GM04504 (cell line): ENCODE data around the gene ZDHHC19.
"Not testable (repeated sequence)": the region's sequence is repeated elsewhere in the genome, so short reads cannot be mapped to it uniquely, and the experiment has no call there.

Experiments used
- DNase-seq: peaks from one replicate; pipeline ENCODE4 v3.0.0-alpha.2; 2012; ENCODE audit warnings: low read depth

Gene ZDHHC19

GRCh38 chr3:196203846-196204245, 7.4 kb downstream of the ZDHHC19 start:
- no peak for DNase-seq

- DNase-seq, result peak; percentile 46
Measured at GRCh38 chr3:196202516-196202970, 8.7 kb downstream of the ZDHHC19 start.

DNA sequence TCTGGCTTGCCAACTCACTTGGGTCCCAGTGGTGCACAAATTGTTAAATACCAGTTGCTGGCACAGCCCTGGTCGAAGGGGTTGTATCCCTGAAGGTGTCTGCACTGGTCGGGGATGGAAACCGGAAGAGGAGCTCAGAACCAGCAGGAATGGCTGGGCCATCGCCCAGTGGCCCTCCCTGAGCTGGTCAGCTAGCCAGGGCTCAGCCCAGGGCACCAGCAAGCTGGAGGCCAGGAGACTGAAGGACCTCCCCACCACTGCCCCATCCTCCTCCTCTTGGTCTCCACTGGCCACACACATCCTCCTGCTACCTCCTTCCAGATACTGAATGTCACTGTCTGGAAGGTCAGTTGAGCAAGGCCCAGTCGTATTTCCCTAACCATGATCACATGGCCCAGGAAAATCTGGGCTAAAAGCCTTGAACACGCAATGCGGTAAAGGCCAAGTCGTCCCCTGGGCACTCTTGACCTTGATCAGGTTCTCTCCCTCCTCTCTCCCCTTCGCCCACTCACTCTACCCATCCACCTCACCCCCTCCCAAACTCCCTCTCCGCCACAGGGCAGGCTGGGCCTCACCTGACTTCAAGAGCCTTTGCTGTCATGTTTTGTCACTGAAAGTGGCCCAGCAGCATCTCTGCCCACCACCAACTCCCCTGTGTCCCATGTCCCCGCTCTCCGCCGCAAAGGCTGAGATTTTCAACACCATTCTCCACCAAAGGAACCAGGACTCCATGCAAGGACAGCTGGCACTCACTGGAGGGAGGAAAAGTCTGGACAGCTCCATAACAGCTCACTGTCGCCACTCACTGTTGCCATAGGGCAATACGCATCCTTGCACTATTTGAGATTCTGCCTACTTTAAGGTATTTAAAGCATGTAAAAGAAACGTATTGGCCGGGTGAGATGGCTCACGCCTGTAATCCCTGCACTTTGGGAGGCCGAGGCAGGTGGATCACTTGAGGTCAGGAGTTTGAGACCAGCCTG, 12.1 kb downstream of the ZDHHC19 start:
- DNase-seq, result no peak

DNA sequence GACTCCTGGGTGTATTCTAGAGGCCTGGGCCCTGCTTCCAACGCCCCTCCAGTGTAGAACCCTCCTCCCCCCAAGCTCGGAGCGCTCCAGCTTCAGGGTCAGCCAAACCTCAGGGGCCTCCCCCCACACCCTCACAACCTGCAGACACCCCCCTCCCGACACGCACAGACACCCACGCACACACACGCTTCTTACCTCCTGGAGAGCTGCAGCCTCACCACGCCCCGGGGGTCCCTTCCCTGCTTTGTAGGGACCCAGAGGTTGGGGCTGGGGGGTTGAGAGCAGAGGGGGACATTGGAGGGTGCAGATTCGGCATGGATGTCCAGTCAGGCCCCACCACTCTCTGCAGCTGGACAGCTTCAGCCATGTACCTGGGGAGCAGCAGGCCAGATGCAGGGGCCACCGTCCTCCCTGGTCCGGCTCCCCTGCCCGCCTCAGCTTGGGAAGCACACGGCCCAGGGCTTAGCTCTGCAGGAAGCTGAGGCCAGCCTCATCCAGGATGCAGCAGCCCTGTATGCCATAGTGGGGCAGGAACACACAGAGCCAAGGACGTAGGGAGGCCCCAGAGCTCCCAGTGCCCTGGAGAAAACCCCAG, 13.0 kb downstream of the ZDHHC19 start:
- DNase-seq, result no peak

- DNase-seq, result no peak
Measured at GRCh38 chr3:196197524-196197923, 13.7 kb downstream of the ZDHHC19 start.

- no peak for DNase-seq
Measured at GRCh38 chr3:196195664-196196265, 15.4 kb downstream of the ZDHHC19 start.

DNA sequence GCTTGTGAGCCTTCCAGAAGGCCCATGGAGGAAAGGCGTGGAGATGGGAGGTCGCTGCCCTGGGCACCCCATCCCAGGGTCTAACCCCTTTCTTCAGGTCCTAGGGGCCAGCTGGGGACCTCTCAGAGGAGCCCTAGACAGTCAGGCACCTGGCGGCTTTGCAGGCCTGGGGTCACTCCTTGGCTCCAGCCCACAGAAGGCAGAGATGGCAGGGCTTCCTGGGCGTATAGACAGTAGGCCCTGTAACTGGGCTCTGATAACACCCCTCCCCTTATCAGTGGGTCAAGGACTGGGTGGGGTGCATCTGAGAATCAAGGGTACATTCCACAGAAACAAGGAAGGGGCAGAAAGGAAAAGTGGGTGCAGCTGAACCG, 16.7 kb downstream of the ZDHHC19 start:
- no peak for DNase-seq

GRCh38 chr3:196193736-196194541, 17.3 kb downstream of the ZDHHC19 start:
- DNase-seq, result no peak

DNA sequence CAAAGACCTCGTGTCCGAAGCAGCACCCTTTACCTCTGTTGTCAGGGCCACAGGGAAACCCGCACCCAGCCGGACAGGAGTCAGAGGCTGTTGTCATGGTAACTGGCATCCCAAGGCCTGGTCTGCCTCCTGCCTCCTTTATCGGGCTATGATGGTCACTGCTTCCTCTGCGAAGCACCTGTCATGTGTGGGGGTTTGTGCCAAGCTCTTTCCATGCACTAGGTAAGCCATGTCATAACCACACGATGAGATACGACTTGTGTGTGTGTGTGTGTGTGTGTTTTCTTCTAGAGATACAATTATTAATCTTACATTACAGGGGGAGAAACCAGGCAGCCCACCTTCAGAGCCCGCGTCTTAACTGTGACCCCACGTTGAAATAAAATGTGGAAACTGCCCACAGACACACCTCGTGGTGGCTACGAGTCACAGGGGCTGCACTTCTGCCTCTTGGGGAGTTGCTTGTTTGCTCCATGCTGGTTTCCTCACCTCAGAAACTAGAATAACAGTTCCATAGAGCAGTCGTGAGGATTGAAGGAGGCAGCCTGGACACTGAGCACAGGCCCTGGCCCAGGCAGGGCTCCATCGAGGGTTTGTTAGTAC, 18.0 kb downstream of the ZDHHC19 start:
- no peak for DNase-seq

DNA sequence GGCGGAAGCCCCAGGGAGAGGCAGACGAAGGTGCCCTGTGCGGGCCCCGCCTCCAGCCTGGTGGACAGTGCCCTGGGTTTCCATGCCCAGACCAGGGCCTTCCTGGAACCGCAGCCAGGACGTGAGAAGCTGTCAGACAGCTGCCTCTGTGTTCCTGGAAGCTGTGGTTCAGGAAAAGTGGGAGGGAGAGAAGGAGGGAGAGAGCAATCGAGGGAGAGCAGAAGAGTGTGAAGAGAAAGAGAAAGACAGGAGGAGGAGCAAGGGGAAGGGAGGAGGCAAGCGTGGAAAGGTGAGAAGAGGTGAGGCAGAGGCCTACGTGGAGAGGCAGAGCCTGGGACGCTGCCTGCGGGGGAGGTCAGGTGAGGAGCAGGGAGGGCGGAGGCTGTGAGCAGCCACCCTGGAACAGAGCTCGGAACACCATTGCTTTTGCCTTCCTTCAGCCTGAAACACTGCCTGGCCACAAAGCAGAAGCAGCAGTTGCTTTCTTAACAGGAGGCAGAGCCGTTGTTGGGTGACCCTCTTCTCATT, 18.6 kb downstream of the ZDHHC19 start:
- no peak for DNase-seq

GRCh38 chr3:196192036-196192523, 19.1 kb downstream of the ZDHHC19 start:
- DNase-seq, result no peak

- DNase-seq, result no peak
Measured at GRCh38 chr3:196189566-196190347, 21.4 kb downstream of the ZDHHC19 start.

DNA sequence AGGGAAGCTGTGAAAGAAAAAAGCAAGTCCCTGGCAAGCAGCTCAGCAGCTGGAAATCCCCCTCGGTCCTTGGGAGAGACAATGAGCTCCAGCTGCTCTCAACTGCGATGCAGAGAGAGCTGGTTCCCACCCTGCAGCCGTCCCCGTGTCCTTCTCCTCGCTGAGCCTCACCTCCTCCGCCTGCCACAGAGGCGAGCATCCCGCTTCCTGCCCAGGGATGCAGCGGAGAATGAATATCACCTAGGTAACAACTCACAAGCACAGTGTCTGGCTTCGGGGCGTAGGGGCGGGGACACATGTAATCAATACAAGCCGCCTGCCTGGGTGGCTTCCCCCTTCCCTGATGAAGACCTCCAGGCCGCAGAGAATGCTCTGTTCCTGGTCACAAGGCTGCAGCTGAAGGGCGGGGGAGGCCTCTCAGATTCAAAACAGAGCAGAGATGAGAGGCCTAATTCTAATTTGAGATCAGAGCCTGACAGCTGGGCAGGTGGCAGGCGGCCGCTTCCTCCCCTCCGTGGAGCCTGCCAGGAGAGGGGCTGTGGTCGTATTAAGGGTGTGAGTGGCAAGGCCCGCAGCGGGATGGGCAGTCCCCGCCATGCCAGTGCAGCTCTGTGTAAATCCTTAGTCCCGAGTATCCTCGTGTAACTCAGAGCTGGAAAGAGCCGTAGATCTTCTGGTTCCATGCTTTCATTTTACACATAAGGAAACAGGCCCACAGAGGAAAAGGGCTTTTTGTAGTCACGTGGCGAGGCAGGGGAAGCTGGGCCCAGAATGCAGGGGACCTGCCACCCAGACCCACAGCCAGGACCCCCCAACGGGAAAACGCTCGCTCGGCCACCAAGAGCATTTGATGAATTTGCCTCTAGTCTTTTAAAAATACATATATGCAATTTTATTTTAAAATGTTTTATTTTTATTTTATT, 24.3 kb downstream of the ZDHHC19 start:
- no peak for DNase-seq

DNA sequence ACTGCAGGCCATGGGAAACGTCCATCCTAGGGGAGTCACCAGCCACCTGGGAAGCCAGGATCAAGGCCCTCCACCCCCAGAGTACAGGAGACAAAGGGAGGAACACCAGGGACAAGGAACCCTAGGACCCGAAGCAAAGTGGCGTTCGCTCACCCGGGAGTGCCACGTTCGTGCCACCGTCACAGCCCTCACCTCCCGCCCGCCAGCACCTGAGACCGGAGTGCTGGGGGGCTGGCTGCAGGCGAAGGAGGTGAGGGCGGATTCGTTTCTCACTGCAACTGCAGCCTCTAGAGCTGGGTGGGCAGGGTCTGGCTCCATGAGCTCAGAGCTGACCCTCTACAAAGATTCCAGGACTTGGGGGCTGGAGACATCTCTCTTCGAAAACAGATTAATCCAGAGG, 26.3 kb downstream of the ZDHHC19 start:
- no peak for DNase-seq

DNA sequence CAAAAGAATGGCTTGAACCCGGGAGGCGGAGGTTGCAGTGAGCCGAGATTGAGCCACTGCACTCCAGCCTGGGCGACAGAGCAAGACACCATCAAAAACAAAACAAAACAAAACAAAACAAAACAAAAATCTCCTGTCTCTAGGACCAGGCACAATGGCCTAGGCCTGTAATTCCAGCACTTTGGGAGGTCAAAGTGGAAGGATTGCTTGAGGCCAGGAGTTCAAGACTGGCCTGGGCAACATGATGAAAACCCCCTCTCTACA, 27.1 kb downstream of the ZDHHC19 start:
- not testable (repeated sequence) for DNase-seq

DNA sequence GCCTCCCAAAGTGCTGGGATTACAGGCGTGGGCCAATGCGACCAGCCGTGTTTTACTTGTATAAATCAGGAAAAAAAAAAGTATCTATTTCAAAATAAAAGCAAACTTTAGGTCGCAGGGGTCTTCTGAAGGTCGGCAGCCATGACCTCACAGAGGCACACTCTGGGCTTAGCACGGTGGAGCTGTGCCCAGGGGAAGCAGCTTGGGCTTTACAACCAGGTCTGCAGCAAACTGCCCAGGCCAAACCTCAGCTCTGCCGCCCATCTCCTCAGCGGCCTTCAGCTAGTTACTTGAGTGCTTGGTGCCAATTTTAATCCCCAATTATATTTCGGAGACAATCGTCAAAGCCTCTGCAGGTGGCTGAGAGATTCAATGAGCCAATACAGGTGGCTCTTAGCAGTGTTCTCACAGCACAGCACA, 30.1 kb downstream of the ZDHHC19 start:
- DNase-seq, result no peak

DNA sequence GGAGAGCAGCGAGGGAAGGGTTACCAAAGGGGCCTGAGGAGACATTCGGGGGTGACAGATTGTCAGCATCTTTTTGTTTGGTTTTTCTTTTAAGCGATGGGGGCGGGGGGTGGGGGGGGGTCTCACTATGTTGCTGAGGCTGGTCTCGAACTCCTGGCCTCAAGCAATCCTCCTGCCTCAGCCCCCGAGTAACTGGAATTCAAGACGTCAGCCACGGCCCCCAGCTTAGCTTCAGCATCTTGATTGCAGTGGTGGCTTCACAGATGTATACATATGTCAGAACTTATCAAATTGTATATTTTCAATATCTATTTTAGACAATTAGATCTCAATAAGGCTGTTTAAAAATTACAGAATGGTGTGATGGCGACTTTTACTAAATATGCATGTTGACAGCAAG, 30.9 kb downstream of the ZDHHC19 start:
- DNase-seq, result no peak

DNA sequence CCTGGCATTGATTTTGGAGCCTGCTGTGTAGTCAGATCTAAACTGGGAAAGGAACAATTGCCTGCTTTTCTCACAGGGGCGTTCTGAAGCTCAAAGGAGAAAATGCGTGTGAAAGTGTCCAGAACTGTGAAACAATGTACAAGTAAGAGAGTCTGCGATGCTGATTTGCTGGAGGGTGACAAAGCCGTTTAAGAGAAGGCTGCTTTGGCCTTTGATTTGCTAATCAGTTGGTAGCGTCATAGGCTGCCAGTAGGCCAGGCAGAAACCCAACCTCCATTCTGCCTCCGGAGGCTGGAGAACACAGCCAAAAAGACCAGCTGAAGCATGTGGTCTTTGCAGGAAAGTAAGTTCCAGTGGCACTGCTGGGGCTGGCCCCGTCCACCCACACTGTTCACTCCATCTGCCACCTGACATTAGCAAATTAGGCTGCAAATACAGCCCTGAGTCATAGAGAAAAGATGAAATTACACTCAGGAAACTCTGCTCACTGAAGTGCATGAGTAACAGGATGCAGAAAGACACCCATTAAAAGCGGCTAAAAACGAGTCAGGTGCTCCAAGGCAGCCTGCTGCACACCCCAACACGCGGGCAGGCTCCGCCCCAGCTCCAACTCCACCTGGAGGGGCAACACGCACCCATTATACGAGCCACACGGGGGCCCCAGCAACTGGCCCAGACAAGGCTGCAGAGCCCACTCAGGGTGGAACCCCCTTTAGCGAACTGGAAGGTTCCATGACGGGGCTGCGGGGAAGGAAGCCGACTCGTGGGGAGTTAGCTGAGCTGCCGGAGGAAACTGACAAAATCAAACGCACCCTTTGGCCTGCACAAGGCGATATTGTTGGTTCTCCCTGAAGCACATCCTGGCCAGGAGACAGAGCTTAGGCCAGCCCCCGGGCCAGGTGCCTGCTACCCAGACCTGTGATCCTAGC, 31.6 kb downstream of the ZDHHC19 start:
- no peak for DNase-seq

GRCh38 chr3:196178993-196179379, 32.2 kb downstream of the ZDHHC19 start:
- DNase-seq, result no peak
